WTC11 (cell line): ENCODE data around the gene ANKRD33B.

Source experiments
- CTCF ChIP-seq: fragments of 200-600 bp; IDR thresholded peaks from 2 replicates; pipeline ENCODE4 v1.8.0; 2022; ENCODE audit warnings: antibody characterized with exemption
- ESRRA ChIP-seq: sonication (generic); formaldehyde crosslinking; IDR thresholded peaks from 2 replicates; pipeline ENCODE4 v1.8.1; 2022; ENCODE audit warnings: mild to moderate bottlenecking, missing genetic modification reagents, borderline replicate concordance
- TF ChIP-seq, protein P1 (sequence below): sonication (generic); formaldehyde crosslinking; IDR thresholded peaks from 2 replicates; pipeline ENCODE4 v1.8.1; 2023; ENCODE audit warnings: mild to moderate bottlenecking, missing genetic modification reagents

- TF ChIP-seq CTCF (no peak), ESRRA (CRISPR knock-in tag) (no peak)
- TF ChIP-seq, protein P1, sequence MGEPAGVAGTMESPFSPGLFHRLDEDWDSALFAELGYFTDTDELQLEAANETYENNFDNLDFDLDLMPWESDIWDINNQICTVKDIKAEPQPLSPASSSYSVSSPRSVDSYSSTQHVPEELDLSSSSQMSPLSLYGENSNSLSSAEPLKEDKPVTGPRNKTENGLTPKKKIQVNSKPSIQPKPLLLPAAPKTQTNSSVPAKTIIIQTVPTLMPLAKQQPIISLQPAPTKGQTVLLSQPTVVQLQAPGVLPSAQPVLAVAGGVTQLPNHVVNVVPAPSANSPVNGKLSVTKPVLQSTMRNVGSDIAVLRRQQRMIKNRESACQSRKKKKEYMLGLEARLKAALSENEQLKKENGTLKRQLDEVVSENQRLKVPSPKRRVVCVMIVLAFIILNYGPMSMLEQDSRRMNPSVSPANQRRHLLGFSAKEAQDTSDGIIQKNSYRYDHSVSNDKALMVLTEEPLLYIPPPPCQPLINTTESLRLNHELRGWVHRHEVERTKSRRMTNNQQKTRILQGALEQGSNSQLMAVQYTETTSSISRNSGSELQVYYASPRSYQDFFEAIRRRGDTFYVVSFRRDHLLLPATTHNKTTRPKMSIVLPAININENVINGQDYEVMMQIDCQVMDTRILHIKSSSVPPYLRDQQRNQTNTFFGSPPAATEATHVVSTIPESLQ (CRISPR knock-in tag): no peak
These were observed 59.5 kb downstream of the ANKRD33B start for GRCh38 chr5:10623305-10623910.
